Naive thymus-derived CD4-positive, alpha-beta T cell (primary cell): Measurements from ENCODE around the gene ADAMTS4. TPM values are rescaled to one million over a fixed set of nuclear protein-coding genes. Genes with fewer than 3 reads are reported as not detected.

Source experiments
- ATAC-seq: fragments of 150-1000 bp; cut with Tn5 transposase; 2 replicates; pipeline ENCODE4 v1.10.0; 2021; ENCODE audit warnings: mild to moderate bottlenecking, moderate library complexity
- CTCF ChIA-PET: fragments of 350-600 bp; sonication (Branson Sonifier 250); formaldehyde crosslinking; loops from one replicate; lab custom pipeline; 2021; ENCODE audit warnings: antibody characterized with exemption; lab: Charles Lee
- POLR2A ChIA-PET: fragments of 350-600 bp; sonication (Branson Sonifier 250); formaldehyde crosslinking; loops from one replicate; lab custom pipeline; 2021; ENCODE audit warnings: antibody characterized with exemption, inconsistent platforms; lab: Charles Lee
- DNase-seq, 9 donors: peaks; one replicate each; pipeline versions ENCODE4 v3.0.0 to v3.0.0-alpha.2; 2020 to 2022; ENCODE audit warnings: mixed read lengths in 1 of 9
- H3K27ac ChIP-seq: one replicate; pipeline ENCODE4 v1.7.0; 2013; ENCODE audit warnings: mild to moderate bottlenecking, low read depth, low read length, moderate library complexity
- H3K27me3 ChIP-seq, 2 donors: one replicate each; pipeline ENCODE4 v1.7.0; 2013; ENCODE audit warnings: low read length in 2 of 2, mild to moderate bottlenecking in 2 of 2, moderate library complexity in 2 of 2; ENCODE audit not compliant: control insufficient read depth in 2 of 2, insufficient read depth in 2 of 2
- H3K36me3 ChIP-seq, 3 experiments: 1 replicate in 2 of 3; 2 replicates in 1 of 3; pipeline ENCODE4 v1.7.0; 2013; ENCODE audit warnings: low read length in 3 of 3, mild to moderate bottlenecking in 3 of 3, moderate library complexity in 1 of 3; ENCODE audit not compliant: insufficient read depth in 3 of 3, control insufficient read depth in 2 of 3
- H3K4me1 ChIP-seq, 2 donors: one replicate each; pipeline ENCODE4 v1.7.0; 2013; ENCODE audit warnings: low read length in 2 of 2, mild to moderate bottlenecking in 2 of 2, moderate library complexity in 1 of 2; ENCODE audit not compliant: control insufficient read depth in 2 of 2, insufficient read depth in 2 of 2
- H3K4me3 ChIP-seq: 2 replicates; pipeline ENCODE4 v1.7.0; 2013; ENCODE audit warnings: mild to moderate bottlenecking, low read length
- H3K9me3 ChIP-seq, 3 experiments: 1 replicate in 2 of 3; 2 replicates in 1 of 3; pipeline ENCODE4 v1.7.0; 2013; ENCODE audit warnings: low read length in 3 of 3; ENCODE audit not compliant: control insufficient read depth in 2 of 3
- H3K27ac Mint-ChIP-seq, 9 donors: one replicate each; pipeline ENCODE4 v1.8.0; 2020 to 2022; ENCODE audit warnings: mixed read lengths in 9 of 9, mild to moderate bottlenecking in 8 of 9, moderate library complexity in 5 of 9, inconsistent platforms in 2 of 9
- H3K27me3 Mint-ChIP-seq, 5 donors: one replicate each; pipeline ENCODE4 v1.8.0; 2021 to 2022; ENCODE audit warnings: mixed read lengths in 5 of 5, mild to moderate bottlenecking in 1 of 5
- H3K36me3 Mint-ChIP-seq, 5 donors: one replicate each; pipeline ENCODE4 v1.8.0; 2020 to 2022; ENCODE audit warnings: mixed read lengths in 5 of 5, mild to moderate bottlenecking in 3 of 5, inconsistent platforms in 1 of 5
- H3K4me1 Mint-ChIP-seq, 7 donors: one replicate each; pipeline ENCODE4 v1.8.0; 2020 to 2022; ENCODE audit warnings: mixed read lengths in 7 of 7, mild to moderate bottlenecking in 3 of 7, inconsistent platforms in 1 of 7
- H3K4me3 Mint-ChIP-seq, 10 donors: one replicate each; pipeline ENCODE4 v1.8.0; 2020 to 2022; ENCODE audit warnings: mild to moderate bottlenecking in 10 of 10, mixed read lengths in 10 of 10, moderate library complexity in 6 of 10, inconsistent platforms in 2 of 10
- H3K9me3 Mint-ChIP-seq, 11 donors: one replicate each; pipeline ENCODE4 v1.8.0; 2020 to 2022; ENCODE audit warnings: mixed read lengths in 11 of 11, mild to moderate bottlenecking in 4 of 11, inconsistent platforms in 1 of 11, moderate library complexity in 1 of 11
- intact Hi-C, 2 donors: fragments of 100-400 bp; cut with micrococcal nuclease; formaldehyde crosslinking; loops; one replicate each; pipeline ENCODE4 v1.15.1; 2023
- polyA plus RNA-seq, 2 donors: library from polyadenylated mRNA; unstranded; fragments of 300-500 nt; fragmentation: Illumina TruSeq; gene quantifications; one replicate each; pipeline ENCODE4 v1.2.3, GENCODE V29; 2021
- total RNA-seq, 6 experiments: library from RNA in 5 of 6; stranded (reverse) in 5 of 6; gene quantifications; 1 replicate in 5 of 6; 2 replicates in 1 of 6; pipeline ENCODE4 v1.2.3 and lab custom pipeline; 2021 to 2026

Gene ADAMTS4
- total and polyA plus RNA-seq, 7 experiments from 2014 or later: 0.21 to 3.3 (median 1.1) TPM

DNA sequence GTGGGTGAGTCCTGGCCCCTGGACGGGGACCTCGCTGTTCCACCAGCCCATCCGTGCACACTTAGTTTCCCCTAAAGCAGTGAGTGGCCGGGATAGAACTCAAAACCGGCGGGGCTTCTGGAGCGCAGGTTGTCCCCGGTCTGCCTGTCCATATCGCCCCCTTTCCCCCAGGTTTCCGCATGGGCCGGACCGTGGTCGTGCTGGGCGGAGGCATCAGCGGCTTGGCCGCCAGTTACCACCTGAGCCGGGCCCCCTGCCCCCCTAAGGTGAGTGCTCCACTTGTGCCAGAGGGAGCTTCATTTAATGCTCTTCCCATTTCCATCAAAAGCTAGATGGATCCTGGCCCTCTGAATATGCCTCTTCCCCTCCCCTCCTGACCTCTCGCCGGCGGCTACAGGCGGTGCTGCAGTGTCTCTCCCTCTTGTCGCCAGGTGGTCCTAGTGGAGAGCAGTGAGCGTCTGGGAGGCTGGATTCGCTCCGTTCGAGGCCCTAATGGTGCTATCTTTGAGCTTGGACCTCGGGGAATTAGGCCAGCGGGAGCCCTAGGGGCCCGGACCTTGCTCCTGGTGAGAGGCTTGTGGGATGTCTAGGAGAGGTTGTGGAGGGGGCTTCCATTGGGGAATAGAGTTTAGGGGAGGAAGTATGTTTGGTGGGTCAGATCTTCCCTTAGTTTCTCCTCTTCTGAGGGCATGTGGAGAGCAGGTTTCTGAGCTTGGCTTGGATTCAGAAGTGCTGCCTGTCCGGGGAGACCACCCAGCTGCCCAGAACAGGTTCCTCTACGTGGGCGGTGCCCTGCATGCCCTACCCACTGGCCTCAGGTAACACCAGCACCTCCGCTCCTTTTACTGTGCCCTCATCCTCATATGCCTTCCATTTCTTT lies 31.9 kb downstream of the ADAMTS4 start:
- Histone ChIP-seq H3K9me3 (no peaks in the 10 kb centered on the region), H3K4me1 (peaks cover 10 to 13% of the 10 kb centered on the region in 2 donors), H3K27ac (peak overlapping the region; percentile 86), H3K36me3 (peaks cover 0 to 58% (median 21%) of the 10 kb centered on the region in 3 experiments), H3K27me3 (no peaks in the 10 kb centered on the region), H3K4me3 (peak overlapping the region; percentile 93)
- CTCF ChIA-PET: interaction anchor here (0.7 to 3.2 kb wide), 17 partner anchors 9 to 213 kb away, joined by 3 to 32 read pairs (median 4); partner anchors contain the start of genes ADAMTS4, APOA2, B4GALT3 and NDUFS2
- ATAC-seq (no peak), DNase-seq (peak in 1 of 9 donors; percentile 34)
- Mint-ChIP-seq H3K36me3 (peaks cover 5 to 24% (median 14%) of the 10 kb centered on the region in 5 donors), H3K27me3 (no peaks in the 10 kb centered on the region), H3K4me1 (peaks cover 33 to 69% (median 58%) of the 10 kb centered on the region in 7 donors), H3K4me3 (peak overlapping the region; percentile 86 to 98 (median 94)), H3K9me3 (no peaks in the 10 kb centered on the region), H3K27ac (peak overlapping the region; percentile 93 to 99 (median 99))
- POLR2A ChIA-PET: interaction anchor here (0.5 to 6.5 kb wide), 19 partner anchors 9 to 560 kb away, joined by 3 to 81 read pairs (median 6); partner anchors contain the start of genes ARHGAP30, B4GALT3, NDUFS2 and SDHC
- intact Hi-C loops: loop anchor here (1.0 to 5.0 kb wide), 14 partner anchors 10 to 220 kb away; partner anchors contain the start of genes B4GALT3 (in 2 of the 2), DEDD (in 2 of the 2), NDUFS2 (in 2 of the 2) and UFC1 (in 2 of the 2)

- intact Hi-C loops: loop anchor here (1.0 to 5.0 kb wide), 14 partner anchors 11 to 221 kb away; partner anchors contain the start of genes B4GALT3 (in 2 of the 2), DEDD (in 2 of the 2), NDUFS2 (in 2 of the 2) and UFC1 (in 2 of the 2)
- Mint-ChIP-seq H3K9me3 (no peaks in the 10 kb centered on the region), H3K4me3 (peak within 1 kb of the TSS; percentile 86 to 98 (median 94)), H3K4me1 (peaks cover 38 to 77% (median 66%) of the 10 kb centered on the region in 7 donors), H3K36me3 (peaks cover 5 to 20% (median 15%) of the 10 kb centered on the region in 5 donors), H3K27ac (peak within 1 kb of the TSS; percentile 93 to 99 (median 99)), H3K27me3 (no peaks in the 10 kb centered on the region)
- Histone ChIP-seq H3K27me3 (no peaks in the 10 kb centered on the region), H3K4me3 (peak within 1 kb of the TSS; percentile 93), H3K27ac (peak within 1 kb of the TSS; percentile 86), H3K36me3 (peaks cover 0 to 58% (median 12%) of the 10 kb centered on the region in 3 experiments), H3K9me3 (no peaks in the 10 kb centered on the region), H3K4me1 (peaks cover 14 to 17% of the 10 kb centered on the region in 2 donors)
- ChIA-PET POLR2A (interaction anchor here (0.5 to 6.5 kb wide), 25 partner anchors 10 to 561 kb away, joined by 3 to 81 read pairs (median 6); partner anchors contain the start of genes ADAMTS4, APOA2, B4GALT3 and CD48), CTCF (interaction anchor here (0.6 to 3.2 kb wide), 29 partner anchors 9 to 223 kb away, joined by 3 to 32 read pairs (median 4); partner anchors contain the start of genes ADAMTS4, APOA2, B4GALT3 and DEDD)
- peak; percentile 78 to 95 (median 93) for DNase-seq
- peak; percentile 94 for ATAC-seq
Observed at GRCh38 chr1:161165742-161166668, 32.8 kb downstream of the ADAMTS4 start, which contains the start of gene PPOX. TSS of gene PPOX (plus strand) at chr1:161166426. CDS start at chr1:161166848, 422 bp downstream.

DNA sequence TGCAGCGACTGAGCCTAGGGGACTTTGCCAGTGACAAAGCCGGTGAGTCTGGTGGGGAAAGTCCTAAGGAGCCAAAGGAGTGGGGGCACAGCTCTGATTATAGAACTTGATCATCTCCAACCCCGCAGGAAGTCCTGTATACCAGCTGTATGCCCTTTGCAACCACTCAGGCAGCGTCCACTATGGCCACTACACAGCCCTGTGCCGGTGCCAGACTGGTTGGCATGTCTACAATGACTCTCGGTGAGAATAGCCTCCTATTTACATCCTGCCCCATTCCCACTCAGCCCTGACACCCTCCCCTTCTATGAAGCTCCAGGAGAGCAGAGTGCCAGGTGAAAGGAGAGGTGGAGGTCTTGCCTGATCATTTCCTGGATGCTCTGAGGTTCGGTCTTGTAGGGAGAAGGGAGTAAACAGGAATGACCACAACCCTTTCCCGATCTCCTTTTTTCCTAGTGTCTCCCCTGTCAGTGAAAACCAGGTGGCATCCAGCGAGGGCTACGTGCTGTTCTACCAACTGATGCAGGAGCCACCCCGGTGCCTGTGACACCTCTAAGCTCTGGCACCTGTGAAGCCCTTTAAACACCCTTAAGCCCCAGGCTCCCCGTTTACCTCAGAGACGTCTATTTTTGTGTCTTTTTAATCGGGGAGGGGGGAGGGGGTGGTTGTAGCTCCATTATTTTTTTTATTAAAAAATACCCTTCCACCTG lies 33.8 kb downstream of the ADAMTS4 start:
- Histone ChIP-seq H3K27ac (peak overlapping the region; percentile 86), H3K4me1 (peaks cover 24 to 27% of the 10 kb centered on the region in 2 donors), H3K27me3 (no peaks in the 10 kb centered on the region), H3K9me3 (no peaks in the 10 kb centered on the region), H3K4me3 (peak overlapping the region; percentile 93), H3K36me3 (peaks cover 0 to 52% (median 10%) of the 10 kb centered on the region in 3 experiments)
- Mint-ChIP-seq H3K36me3 (peaks cover 5 to 18% (median 13%) of the 10 kb centered on the region in 5 donors), H3K4me1 (peaks cover 44 to 82% (median 72%) of the 10 kb centered on the region in 7 donors), H3K9me3 (no peaks in the 10 kb centered on the region), H3K27me3 (no peaks in the 10 kb centered on the region), H3K27ac (peak overlapping the region; percentile 93 to 99 (median 99)), H3K4me3 (peak overlapping the region; percentile 19 to 98 (median 77))
- DNase-seq (no peak), ATAC-seq (no peak)
- CTCF ChIA-PET: interaction anchor here (0.7 to 3.2 kb wide), 19 partner anchors 8 to 217 kb away, joined by 3 to 32 read pairs (median 5); partner anchors contain the start of genes ADAMTS4, APOA2, B4GALT3 and DEDD
- intact Hi-C loops: loop anchor here in 1 of 2 donors (5.0 kb wide), 1 partner anchor 222 kb away; no protein-coding TSS in a partner anchor
- POLR2A ChIA-PET: interaction anchor here (0.7 to 6.5 kb wide), 23 partner anchors 9 to 562 kb away, joined by 3 to 81 read pairs (median 6); partner anchors contain the start of genes ADAMTS4, B4GALT3, CD48 and NDUFS2

GRCh38 chr1:161163793-161164192 lies 35.1 kb downstream of the ADAMTS4 start:
- H3K27me3 Mint-ChIP-seq: no peaks in the 10 kb centered on the region
- H3K9me3 ChIP-seq: no peaks in the 10 kb centered on the region
- CTCF ChIA-PET: interaction anchor here (2.9 kb wide), 1 partner anchor 62 kb away, joined by 25 read pairs; the partner anchor contains the start of gene TOMM40L
- peaks cover 5 to 18% (median 13%) of the 10 kb centered on the region in 5 donors for H3K36me3 Mint-ChIP-seq
- peaks cover 48 to 89% (median 75%) of the 10 kb centered on the region in 7 donors for H3K4me1 Mint-ChIP-seq
- peak overlapping the region; percentile 54 to 99 (median 95) for H3K27ac Mint-ChIP-seq
- H3K36me3 ChIP-seq: peaks cover 0 to 46% (median 0%) of the 10 kb centered on the region in 3 experiments
- H3K4me1 ChIP-seq: peaks cover 32 to 33% of the 10 kb centered on the region in 2 donors
- no peak overlapping the region for H3K4me3 ChIP-seq
- no peaks in the 10 kb centered on the region for H3K9me3 Mint-ChIP-seq
- peak overlapping the region in 3 of 10 donors; percentile 12 to 38 (median 21) for H3K4me3 Mint-ChIP-seq
- H3K27me3 ChIP-seq: no peaks in the 10 kb centered on the region
- POLR2A ChIA-PET: interaction anchor here (1.3 to 6.5 kb wide), 5 partner anchors 17 to 62 kb away, joined by 3 to 81 read pairs (median 16); partner anchors contain the start of genes ADAMTS4, NDUFS2, NIT1 and PFDN2
- intact Hi-C loops: no loop called here
- ATAC-seq (no peak), DNase-seq (no peak)
- H3K27ac ChIP-seq: no peak overlapping the region

DNA sequence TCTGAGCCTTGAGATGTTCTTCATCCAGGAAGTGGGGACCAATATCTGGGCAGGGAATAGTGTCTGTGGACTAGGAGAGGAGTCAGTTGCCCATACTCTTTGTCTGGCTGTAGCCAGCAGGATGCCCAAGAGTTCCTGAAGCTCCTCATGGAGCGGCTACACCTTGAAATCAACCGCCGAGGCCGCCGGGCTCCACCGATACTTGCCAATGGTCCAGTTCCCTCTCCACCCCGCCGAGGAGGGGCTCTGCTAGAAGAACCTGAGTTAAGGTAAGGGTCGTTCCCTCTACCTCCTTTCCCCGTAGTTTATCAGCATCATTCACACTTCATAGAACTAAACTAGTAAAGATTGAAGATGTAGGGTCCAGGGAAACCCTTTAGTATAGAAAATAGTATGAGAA lies 36.0 kb downstream of the ADAMTS4 start:
- Histone ChIP-seq H3K9me3 (no peaks in the 10 kb centered on the region), H3K4me1 (peaks cover 33 to 34% of the 10 kb centered on the region in 2 donors), H3K36me3 (peaks cover 0 to 54% (median 0%) of the 10 kb centered on the region in 3 experiments), H3K27ac (no peak overlapping the region), H3K4me3 (no peak overlapping the region), H3K27me3 (no peaks in the 10 kb centered on the region)
- no peaks in the 10 kb centered on the region for H3K9me3 Mint-ChIP-seq
- ATAC-seq (no peak), DNase-seq (no peak)
- ChIA-PET CTCF (interaction anchor here (1.0 to 1.6 kb wide), 3 partner anchors 19 to 219 kb away, joined by 3 to 4 read pairs (median 3); partner anchors contain the start of gene NDUFS2), POLR2A (interaction anchor here (1.6 to 2.6 kb wide), 2 partner anchors 14 to 40 kb away, joined by 7 to 9 read pairs; partner anchors contain the start of genes B4GALT3 and NDUFS2)
- H3K4me1 Mint-ChIP-seq: peaks cover 47 to 92% (median 74%) of the 10 kb centered on the region in 7 donors
- H3K4me3 Mint-ChIP-seq: peak overlapping the region in 3 of 10 donors; percentile 20 to 33 (median 32)
- H3K27ac Mint-ChIP-seq: peak overlapping the region in 7 of 9 donors; percentile 13 to 99 (median 63)
- H3K36me3 Mint-ChIP-seq: peaks cover 5 to 16% (median 13%) of the 10 kb centered on the region in 5 donors
- no peaks in the 10 kb centered on the region for H3K27me3 Mint-ChIP-seq
- intact Hi-C loops: no loop called here
